H1 (cell line): ENCODE results near the gene PDSS1. TPM values are rescaled to one million over a fixed set of nuclear protein-coding genes. Genes with fewer than 3 reads are reported as not detected.

Experiments
- CTCF ChIA-PET: fragments of 300-600 bp; sonication (Branson Sonifier 250); formaldehyde crosslinking; loops from one replicate; lab custom pipeline; 2021; ENCODE audit not compliant: partially characterized antibody; lab: Charles Lee
- POLR2A ChIA-PET: fragments of 300-600 bp; sonication (Branson Sonifier 250); formaldehyde crosslinking; loops from one replicate; lab custom pipeline; 2021; ENCODE audit warnings: inconsistent platforms; ENCODE audit not compliant: partially characterized antibody; lab: Charles Lee
- DNase-seq, 2 experiments: peaks; one replicate each; pipeline versions ENCODE4 v3.0.0 to v3.0.0-alpha.2; 2010 to 2022; ENCODE audit warnings: low spot score in 2 of 2, low read depth in 1 of 2, mixed read lengths in 1 of 2
- FAIRE-seq: peaks from 2 replicates; lab custom pipeline; 2011; peaks lifted over from hg19 to GRCh38; lab: Jason Lieb, UNC
- H2AFZ ChIP-seq: 2 replicates; pipeline ENCODE4 v1.8.1; 2012; ENCODE audit warnings: low read length, inconsistent platforms
- H2AK5ac ChIP-seq: 2 replicates; pipeline ENCODE4 v1.6.1; 2013; ENCODE audit warnings: low read depth, low read length
- H2BK120ac ChIP-seq: replicated peaks from 2 replicates; pipeline ENCODE3; 2013; ENCODE audit warnings: low read depth, low read length, inconsistent platforms
- H2BK12ac ChIP-seq: 2 replicates; pipeline ENCODE4 v1.6.1; 2013; ENCODE audit warnings: low read depth, low read length
- H2BK15ac ChIP-seq: 2 replicates; pipeline ENCODE4 v1.6.1; 2013; ENCODE audit warnings: low read length
- H2BK20ac ChIP-seq: 2 replicates; pipeline ENCODE4 v1.6.1; 2013; ENCODE audit warnings: low read length
- H2BK5ac ChIP-seq: 2 replicates; pipeline ENCODE4 v1.6.1; 2013; ENCODE audit warnings: low read depth, low read length
- H3K14ac ChIP-seq: 2 replicates; pipeline ENCODE4 v1.6.1; 2013; ENCODE audit warnings: inconsistent platforms; ENCODE audit not compliant: insufficient read length
- H3K18ac ChIP-seq: 2 replicates; pipeline ENCODE4 v1.6.1; 2013; ENCODE audit warnings: low read length; ENCODE audit errors: extremely low read depth
- H3K23ac ChIP-seq: 2 replicates; pipeline ENCODE4 v1.6.1; 2013; ENCODE audit warnings: inconsistent platforms; ENCODE audit not compliant: insufficient read length
- H3K23me2 ChIP-seq: 2 replicates; pipeline ENCODE4 v1.6.1; 2013; ENCODE audit warnings: low read depth, low read length
- H3K27ac ChIP-seq: 2 replicates; pipeline ENCODE4 v1.6.1; 2011; ENCODE audit warnings: low read depth, low read length, inconsistent platforms
- H3K27me3 ChIP-seq, 4 experiments: replicated peaks in 1 of 4; 1 replicate in 1 of 4; 2 replicates in 3 of 4; pipeline versions ENCODE4 v1.6.1 to v1.8.1; 2011 to 2013; ENCODE audit warnings: low read length in 3 of 4, mild to moderate bottlenecking in 3 of 4, inconsistent platforms in 2 of 4, mixed read lengths in 2 of 4, moderate library complexity in 1 of 4; ENCODE audit not compliant: control insufficient read depth in 3 of 4, insufficient read depth in 3 of 4; ENCODE audit errors: extremely low read depth in 1 of 4
- H3K36me3 ChIP-seq, 4 experiments: 2 replicates each; pipeline versions ENCODE4 v1.6.1 to v1.8.1; 2011 to 2013; ENCODE audit warnings: mild to moderate bottlenecking in 4 of 4, low read length in 3 of 4, moderate library complexity in 2 of 4, control low read depth in 1 of 4, inconsistent platforms in 1 of 4; ENCODE audit not compliant: insufficient read depth in 4 of 4, control insufficient read depth in 2 of 4
- H3K4ac ChIP-seq: replicated peaks from 2 replicates; pipeline ENCODE3; 2013; ENCODE audit warnings: low read length, low read depth, mixed read lengths, inconsistent platforms; ENCODE audit not compliant: insufficient read length
- H3K4me1 ChIP-seq, 4 experiments: replicated peaks in 1 of 4; 1 replicate in 1 of 4; 2 replicates in 3 of 4; pipeline versions ENCODE4 v1.6.1 to v1.8.1; 2011 to 2013; ENCODE audit warnings: low read length in 3 of 4, inconsistent platforms in 2 of 4, mixed read lengths in 1 of 4; ENCODE audit not compliant: insufficient read depth in 4 of 4, control insufficient read depth in 3 of 4
- H3K4me2 ChIP-seq, 2 experiments: 2 replicates each; pipeline versions ENCODE4 v1.6.1 to v1.8.1; 2011 to 2013; ENCODE audit warnings: low read depth in 2 of 2, low read length in 2 of 2, control low read depth in 1 of 2, inconsistent platforms in 1 of 2, mild to moderate bottlenecking in 1 of 2; ENCODE audit not compliant: insufficient read depth in 1 of 2
- H3K4me3 ChIP-seq, 4 experiments: fragments of 200-600, 300-600 bp in 1 of 4; sonication (generic), shearing (Covaris generic), sonication (Bioruptor Twin) in 1 of 4; 2 replicates each; pipeline versions ENCODE4 v1.5.1 to v1.8.1; 2011 to 2016; ENCODE audit warnings: low read length in 4 of 4, low read depth in 3 of 4, control low read depth in 2 of 4, inconsistent platforms in 2 of 4, mild to moderate bottlenecking in 2 of 4, mixed read lengths in 1 of 4, moderate library complexity in 1 of 4; ENCODE audit not compliant: insufficient read depth in 2 of 4; ENCODE audit errors: extremely low read depth in 1 of 4
- H3K56ac ChIP-seq: replicated peaks from 2 replicates; pipeline ENCODE3; 2013; ENCODE audit warnings: low read depth, mild to moderate bottlenecking, mixed read lengths, low read length, inconsistent platforms; ENCODE audit not compliant: insufficient read length
- H3K79me1 ChIP-seq: 2 replicates; pipeline ENCODE4 v1.6.1; 2013; ENCODE audit warnings: low read depth, low read length, control low read depth
- H3K79me2 ChIP-seq, 2 experiments: 2 replicates each; pipeline versions ENCODE4 v1.6.1 to v1.8.1; 2012 to 2013; ENCODE audit warnings: low read length in 2 of 2, mild to moderate bottlenecking in 2 of 2, inconsistent platforms in 1 of 2; ENCODE audit not compliant: insufficient read depth in 2 of 2, control insufficient read depth in 1 of 2
- H3K9ac ChIP-seq, 4 experiments: replicated peaks in 1 of 4; 1 replicate in 1 of 4; 2 replicates in 3 of 4; pipeline versions ENCODE4 v1.6.1 to v1.8.1; 2011 to 2013; ENCODE audit warnings: low read depth in 3 of 4, low read length in 3 of 4, control low read depth in 2 of 4, mild to moderate bottlenecking in 2 of 4, moderate library complexity in 2 of 4, inconsistent platforms in 1 of 4; ENCODE audit errors: extremely low read depth in 1 of 4
- H3K9me3 ChIP-seq, 2 experiments: 2 replicates each; pipeline versions ENCODE4 v1.6.1 to v1.8.1; 2012 to 2013; ENCODE audit warnings: mild to moderate bottlenecking in 2 of 2, moderate library complexity in 2 of 2, control low read depth in 1 of 2, inconsistent platforms in 1 of 2, low read depth in 1 of 2, low read length in 1 of 2, mixed read lengths in 1 of 2; ENCODE audit not compliant: insufficient read depth in 2 of 2
- H4K20me1 ChIP-seq, 2 experiments: replicated peaks in 1 of 2; 2 replicates each; pipeline versions ENCODE3 to v1.8.1; 2011 to 2013; ENCODE audit warnings: inconsistent platforms in 2 of 2, low read length in 2 of 2, mild to moderate bottlenecking in 1 of 2; ENCODE audit not compliant: insufficient read depth in 2 of 2, control insufficient read depth in 1 of 2
- H4K5ac ChIP-seq: 2 replicates; pipeline ENCODE4 v1.6.1; 2013; ENCODE audit warnings: low read length, low read depth, mixed read lengths, inconsistent platforms; ENCODE audit not compliant: insufficient read length
- H4K8ac ChIP-seq: 2 replicates; pipeline ENCODE4 v1.8.0; 2013; ENCODE audit warnings: mild to moderate bottlenecking, moderate library complexity, low read length, inconsistent platforms; ENCODE audit not compliant: insufficient read depth; ENCODE audit errors: extremely low read depth
- H4K91ac ChIP-seq: replicated peaks from 2 replicates; pipeline ENCODE3; 2013; ENCODE audit warnings: low read length, mixed read lengths, inconsistent platforms; ENCODE audit not compliant: insufficient read length
- BACH1 ChIP-seq: IDR thresholded peaks from 2 replicates; pipeline ENCODE4 v1.6.1; 2012; ENCODE audit warnings: low read length, improper control_type of control experiment
- FOSL1 ChIP-seq: IDR thresholded peaks from 2 replicates; pipeline ENCODE4 v1.6.1; 2011; ENCODE audit warnings: mild to moderate bottlenecking, low read depth, low read length, moderate library complexity; ENCODE audit not compliant: insufficient read depth
- GTF2F1 ChIP-seq: IDR thresholded peaks from 2 replicates; pipeline ENCODE4 v1.6.1; 2012; ENCODE audit warnings: low read depth, low read length, improper control_type of control experiment, borderline replicate concordance
- WGBS, 2 experiments: shearing (Covaris generic) in 1 of 2; methylation state at CpG; one replicate each; pipeline versions ENCODE4 v1.1.6 to v1.1.7; 2013 to 2015; ENCODE audit warnings: low lambda C conversion rate in 2 of 2, mixed read lengths in 2 of 2, inconsistent platforms in 1 of 2, low coverage in 1 of 2, missing lambda C conversion rate in 1 of 2; ENCODE audit not compliant: insufficient replicate concordance in 2 of 2, insufficient coverage in 1 of 2, insufficient read length in 1 of 2; ENCODE audit errors: extremely low coverage in 1 of 2, missing lambda C conversion rate in 1 of 2; 5-methylcytosine and 5-hydroxymethylcytosine counted together
- polyA plus RNA-seq, 7 experiments: library from polyadenylated mRNA; depleted of rRNA in 3 of 7; stranded (reverse) in 5 of 7; unstranded in 2 of 7; fragments of >200 nt in 5 of 7; fragments of 200-250 nt in 2 of 7; gene quantifications; 1 replicate in 5 of 7; 2 replicates in 1 of 7; 4 replicates in 1 of 7; pipeline versions ENCODE4 v1.2.1 to v1.2.3, GENCODE V29; 2011 to 2013; ENCODE audit warnings: missing spikeins in 2 of 7, mixed read lengths in 2 of 7
- total RNA-seq: library from RNA; stranded (reverse); fragmentation: NEBNext Ultra II Directional; extraction: Animal tissue kit (Norgen Biotek cat#: 25700); gene quantifications from 2 replicates; pipeline ENCODE4 v1.2.1, GENCODE V29; 2021

PDSS1 gene
- total and polyA plus RNA-seq, 2 of the 8 experiments (the other 6 are each of a cell fraction or from before 2014, with no cell fraction given): 21.3 to 26.0 TPM

GRCh38 chr10:26714415-26715136 is 17.1 kb downstream of the PDSS1 start:
- Histone ChIP-seq H2AFZ (no peak overlapping the region), H4K20me1 (peaks cover 0 to 1% of the 10 kb centered on the region in 2 experiments), H3K56ac (no peak overlapping the region), H3K79me1 (no peaks in the 10 kb centered on the region), H3K27ac (no peak overlapping the region), H3K4ac (no peak overlapping the region), H4K5ac (no peak overlapping the region), H2BK120ac (no peak overlapping the region), H3K79me2 (no peaks in the 10 kb centered on the region; a peak in 1 of 4 replicates), H2BK15ac (no peak overlapping the region), H3K4me2 (no peak overlapping the region), H3K23me2 (no peaks in the 10 kb centered on the region), H4K8ac (no peak overlapping the region), H3K27me3 (no peaks in the 10 kb centered on the region), H3K4me1 (no peaks in the 10 kb centered on the region), H3K36me3 (peaks cover 4 to 28% (median 17%) of the 10 kb centered on the region in 4 experiments; a peak in 6 of 8 replicates), H2AK5ac (no peak overlapping the region), H2BK20ac (no peak overlapping the region), H3K14ac (no peak overlapping the region), H4K91ac (no peak overlapping the region), H3K9ac (no peak overlapping the region), H3K18ac (no peak overlapping the region), H2BK5ac (no peak overlapping the region), H3K9me3 (no peaks in the 10 kb centered on the region), H3K23ac (no peak overlapping the region), H2BK12ac (no peak overlapping the region), H3K4me3 (no peak overlapping the region)
- no CpG with 5 or more reads among the region's 1 CpG for WGBS, 2 experiments
- DNase-seq (no peak), FAIRE-seq (no peak)
- POLR2A ChIA-PET: interaction anchor here (0.6 to 0.9 kb wide), 2 partner anchors 13 to 164 kb away, joined by 3 read pairs; no protein-coding TSS in a partner anchor
- CTCF ChIA-PET: interaction anchor here (0.7 to 3.1 kb wide), 4 partner anchors 9 to 167 kb away, joined by 3 to 19 read pairs (median 4); no protein-coding TSS in a partner anchor
- no peak for TF ChIP-seq BACH1
- TF ChIP-seq GTF2F1: no peak
- TF ChIP-seq FOSL1: no peak
